Measurements from ENCODE around the gene URAD. TPM values are rescaled to one million over a fixed set of nuclear protein-coding genes. Genes with fewer than 3 reads are reported as not detected.
"Not testable (repeated sequence)": the region's sequence is repeated elsewhere in the genome, so short reads cannot be mapped to it uniquely, and the experiment has no call there.

Gene URAD
- total RNA-seq, 1 experiment from 2014 or later: not detected

- TF ChIP-seq EZH2phosphoT487 (IDR thresholded peaks at IDR 0.05; ENCODE audit: borderline replicate concordance, low read length) (no peak), CTCF (conservative IDR thresholded peaks at IDR 0.05; ENCODE audit: low read depth, low read length) (no peak), EZH2 (IDR thresholded peaks at IDR 0.05; ENCODE audit: low read length, unreplicated experiment) (no peak)
- no peak overlapping the region for H2AFZ ChIP-seq (ENCODE audit: low read length)
- H3K4me3 ChIP-seq (ENCODE audit: low read length): no peak overlapping the region
- H3F3A ChIP-seq (ENCODE audit: low read length, unreplicated experiment): no peaks in the 10 kb centered on the region
- peaks cover 15% of the 10 kb centered on the region; the same call in 1 of the 2 replicates for H3K4me1 ChIP-seq (ENCODE audit: insufficient read depth, low read length)
- CTCF ChIA-PET: interaction anchor here (0.6 kb wide), 1 partner anchor 139 kb away, joined by 3 read pairs; no protein-coding TSS in a partner anchor
- H3K27ac ChIP-seq (ENCODE audit: low read length): no peak overlapping the region
- no TSS peak for BruUV-seq (replicated peaks)
- H4K20me1 ChIP-seq (ENCODE audit: low read length): no peaks in the 10 kb centered on the region
- intact Hi-C loops (cut with micrococcal nuclease): no loop called here
- no peaks in the 10 kb centered on the region for H3K9me3 ChIP-seq (ENCODE audit: low read length)
- no peaks in the 10 kb centered on the region for H3K79me2 ChIP-seq (ENCODE audit: low read length)
- peaks cover 62% of the 10 kb centered on the region for H3K27me3 ChIP-seq (ENCODE audit: low read length)
- no peak overlapping the region for H3K4me2 ChIP-seq (ENCODE audit: low read length)
- ATAC-seq (no peak), DNase-seq (no peak)
- no peak overlapping the region for H3K9ac ChIP-seq (ENCODE audit: low read length)
- POLR2A ChIA-PET (ENCODE audit: unreplicated experiment): no interaction called here
- H3K36me3 ChIP-seq (ENCODE audit: low read depth, low read length): no peaks in the 10 kb centered on the region
- H3K9me2 ChIP-seq (replicated peaks; ENCODE audit: low read length): no peaks in the 10 kb centered on the region
These were observed 23.7 kb downstream of the URAD start for GRCh38 chr13:27964741-27965323.

- ATAC-seq; H3F3A ChIP-seq (ENCODE audit: low read length, unreplicated experiment); H3K9ac ChIP-seq (ENCODE audit: low read length); H3K9me2 ChIP-seq (replicated peaks; ENCODE audit: low read length); H3K36me3 ChIP-seq (ENCODE audit: low read depth, low read length); BruUV-seq (replicated peaks); H3K4me3 ChIP-seq (ENCODE audit: low read length); H3K4me2 ChIP-seq (ENCODE audit: low read length); H3K27ac ChIP-seq (ENCODE audit: low read length); intact Hi-C loops (cut with micrococcal nuclease); H3K9me3 ChIP-seq (ENCODE audit: low read length); POLR2A ChIA-PET (ENCODE audit: unreplicated experiment); DNase-seq; H3K79me2 ChIP-seq (ENCODE audit: low read length); H2AFZ ChIP-seq (ENCODE audit: low read length); H4K20me1 ChIP-seq (ENCODE audit: low read length): not testable (repeated sequence)
- CTCF ChIA-PET: interaction anchor here (0.6 kb wide), 1 partner anchor 138 kb away, joined by 3 read pairs; no protein-coding TSS in a partner anchor
- Histone ChIP-seq H3K27me3 (ENCODE audit: low read length) (peaks cover 57% of the 10 kb centered on the region), H3K4me1 (ENCODE audit: insufficient read depth, low read length) (peaks cover 16% of the 10 kb centered on the region; the same call in 1 of the 2 replicates)
These were observed 24.3 kb downstream of the URAD start for GRCh38 chr13:27964206-27964605.

GRCh38 chr13:27963491-27963890 is 25.0 kb downstream of the URAD start:
- H4K20me1 ChIP-seq (ENCODE audit: low read length): no peaks in the 10 kb centered on the region
- H3K9me3 ChIP-seq (ENCODE audit: low read length): no peaks in the 10 kb centered on the region
- intact Hi-C loops (cut with micrococcal nuclease): no loop called here
- H3K27me3 ChIP-seq (ENCODE audit: low read length): peaks cover 50% of the 10 kb centered on the region
- no peaks in the 10 kb centered on the region for H3F3A ChIP-seq (ENCODE audit: low read length, unreplicated experiment)
- TF ChIP-seq CTCF (conservative IDR thresholded peaks at IDR 0.05; ENCODE audit: low read depth, low read length) (no peak), EZH2phosphoT487 (IDR thresholded peaks at IDR 0.05; ENCODE audit: borderline replicate concordance, low read length) (no peak), EZH2 (IDR thresholded peaks at IDR 0.05; ENCODE audit: low read length, unreplicated experiment) (no peak)
- H2AFZ ChIP-seq (ENCODE audit: low read length): no peak overlapping the region
- H3K4me1 ChIP-seq (ENCODE audit: insufficient read depth, low read length): peaks cover 16% of the 10 kb centered on the region; the same call in 1 of the 2 replicates
- no peak overlapping the region for H3K9ac ChIP-seq (ENCODE audit: low read length)
- no peak for ATAC-seq
- no peaks in the 10 kb centered on the region for H3K36me3 ChIP-seq (ENCODE audit: low read depth, low read length)
- ChIA-PET CTCF (no interaction called here), POLR2A (ENCODE audit: unreplicated experiment) (no interaction called here)
- no peak overlapping the region for H3K27ac ChIP-seq (ENCODE audit: low read length)
- no peaks in the 10 kb centered on the region for H3K9me2 ChIP-seq (replicated peaks; ENCODE audit: low read length)
- no peaks in the 10 kb centered on the region for H3K79me2 ChIP-seq (ENCODE audit: low read length)
- no peak for DNase-seq
- no peak overlapping the region for H3K4me2 ChIP-seq (ENCODE audit: low read length)
- H3K4me3 ChIP-seq (ENCODE audit: low read length): no peak overlapping the region
- BruUV-seq (replicated peaks): no TSS peak

Measured in PC-3 (cell line).